ENCODE measurements around the gene MBNL1.

Gene MBNL1

DNA sequence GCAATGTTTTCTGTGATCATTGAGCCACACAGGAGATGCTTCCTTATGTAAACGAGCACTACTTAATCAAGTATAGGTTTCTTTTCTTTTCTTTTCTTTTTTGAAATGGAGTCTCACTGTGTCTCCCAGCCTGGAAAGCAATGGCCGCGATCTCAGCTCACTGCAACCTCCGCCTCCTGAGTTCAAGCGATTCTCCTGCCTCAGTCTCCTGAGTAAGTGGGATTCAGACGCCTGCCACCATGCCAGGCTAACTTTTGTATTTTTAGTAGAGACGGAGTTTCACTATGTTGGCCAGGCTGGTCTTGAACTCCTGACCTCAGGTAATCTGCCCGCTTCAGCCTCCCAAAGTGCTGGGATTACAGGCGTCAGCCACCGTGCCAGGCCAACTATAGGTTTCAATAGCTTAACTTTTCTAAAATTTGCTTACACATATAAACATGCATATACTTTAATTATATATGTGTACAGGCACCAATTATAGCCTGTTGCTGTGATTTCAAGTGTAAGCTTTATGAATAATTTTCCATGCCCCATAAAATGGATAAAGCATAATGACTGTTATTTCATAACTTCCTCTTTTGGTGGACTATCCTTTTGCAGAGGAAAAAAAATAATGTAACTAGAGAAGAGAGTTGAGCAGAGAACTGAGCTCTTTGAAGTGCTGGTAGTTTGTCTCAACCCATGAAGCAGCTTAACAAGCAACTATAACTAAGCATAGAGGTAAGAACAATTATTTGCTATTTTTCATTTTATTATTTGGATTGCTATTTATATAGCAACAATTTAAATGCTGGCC is 24.8 kb upstream of the MBNL1 start:
- WGBS, 2 donors (ENCODE audit: extremely low coverage in 2 of 2, insufficient read length in 2 of 2, insufficient replicate concordance in 1 of 2), result no CpG with 5 or more reads among the region's 10 CpGs

DNA sequence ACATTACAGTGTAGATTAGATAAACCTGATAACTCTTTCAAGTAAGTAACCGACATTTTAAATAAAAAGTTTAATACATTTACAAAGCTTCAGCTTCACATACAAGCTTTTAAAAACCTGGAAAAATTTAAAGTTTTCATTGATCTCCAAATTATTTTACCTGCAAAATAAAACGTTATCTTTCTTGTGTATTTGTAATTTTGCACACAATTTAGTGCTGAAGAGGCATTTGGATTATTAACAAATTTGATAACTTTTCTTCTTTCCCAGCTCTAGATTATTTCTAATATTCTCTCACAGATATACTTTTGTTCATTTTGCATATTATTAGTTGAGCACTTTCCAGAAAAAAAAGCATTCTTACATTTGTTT is 24.2 kb upstream of the MBNL1 start:
- H2BK12ac ChIP-seq (ENCODE audit: low read length), result no peak overlapping the region
- H3K4ac ChIP-seq (ENCODE audit: low read length), result no peak overlapping the region
- H2AK5ac ChIP-seq (ENCODE audit: low read depth, low read length), result no peak overlapping the region
- H2BK15ac ChIP-seq (ENCODE audit: low read length), result no peak overlapping the region
- no CpG with 5 or more reads among the region's 2 CpGs for WGBS, 2 donors (ENCODE audit: extremely low coverage in 2 of 2, insufficient read length in 2 of 2, insufficient replicate concordance in 1 of 2)
- no peak overlapping the region for H3K14ac ChIP-seq (ENCODE audit: low read length)
- no peaks in the 10 kb centered on the region for H3K4me1 ChIP-seq (ENCODE audit: control insufficient read depth in 2 of 2, insufficient read depth in 1 of 2, low read depth in 1 of 2, low read length in 2 of 2)
- no peak overlapping the region for H3K23ac ChIP-seq (ENCODE audit: low read depth, low read length, poor library complexity)
- no peaks in the 10 kb centered on the region for H3K9me3 ChIP-seq (replicated peaks in 1 of 2; ENCODE audit: control insufficient read depth in 2 of 2, insufficient read depth in 1 of 2, low read depth in 1 of 2, low read length in 2 of 2)
- H2AFZ ChIP-seq (ENCODE audit: low read length), result no peak overlapping the region
- H3K36me3 ChIP-seq (replicated peaks in 1 of 2; ENCODE audit: control insufficient read depth in 2 of 2, insufficient read depth in 2 of 2, low read length in 2 of 2), result no peaks in the 10 kb centered on the region
- H3K9ac ChIP-seq (ENCODE audit: low read depth, low read length, poor library complexity), result no peak overlapping the region
- H3K27me3 ChIP-seq (ENCODE audit: control insufficient read depth in 3 of 3, insufficient read depth in 3 of 3, low read depth in 1 of 3, low read length in 3 of 3), result no peaks in the 10 kb centered on the region
- no peak overlapping the region for H4K8ac ChIP-seq (ENCODE audit: low read depth, low read length)
- no peak overlapping the region for H2BK5ac ChIP-seq (ENCODE audit: low read length)
- no peak overlapping the region for H3K27ac ChIP-seq (replicated peaks; ENCODE audit: low read length)
- H3K4me2 ChIP-seq (ENCODE audit: insufficient read depth, low read length, poor library complexity, severe bottlenecking), result no peak overlapping the region
- no peaks in the 10 kb centered on the region for H3K79me1 ChIP-seq (ENCODE audit: low read depth, low read length)
- H4K91ac ChIP-seq (ENCODE audit: low read depth, low read length, poor library complexity), result no peak overlapping the region
- H3K4me3 ChIP-seq (ENCODE audit: low read length in 2 of 2), result no peak overlapping the region
- H2BK120ac ChIP-seq (ENCODE audit: low read depth, low read length), result no peak overlapping the region
- H3K18ac ChIP-seq (ENCODE audit: low read length), result no peak overlapping the region
- DNase-seq (ENCODE audit: low spot score), result no peak

More for the DNA sequence above, 24.8 kb upstream of the MBNL1 start:
- no peak overlapping the region for H2BK120ac ChIP-seq (ENCODE audit: low read depth, low read length)
- H3K4ac ChIP-seq (ENCODE audit: low read length), result no peak overlapping the region
- H2BK12ac ChIP-seq (ENCODE audit: low read length), result no peak overlapping the region
- no peak overlapping the region for H4K8ac ChIP-seq (ENCODE audit: low read depth, low read length)
- no peak overlapping the region for H3K23ac ChIP-seq (ENCODE audit: low read depth, low read length, poor library complexity)
- H3K4me1 ChIP-seq (ENCODE audit: control insufficient read depth in 2 of 2, insufficient read depth in 1 of 2, low read depth in 1 of 2, low read length in 2 of 2), result no peaks in the 10 kb centered on the region
- H3K18ac ChIP-seq (ENCODE audit: low read length), result no peak overlapping the region
- no peak overlapping the region for H3K27ac ChIP-seq (replicated peaks; ENCODE audit: low read length)
- H3K14ac ChIP-seq (ENCODE audit: low read length), result no peak overlapping the region
- no peak overlapping the region for H2BK5ac ChIP-seq (ENCODE audit: low read length)
- H2AFZ ChIP-seq (ENCODE audit: low read length), result no peak overlapping the region
- no peak overlapping the region for H4K91ac ChIP-seq (ENCODE audit: low read depth, low read length, poor library complexity)
- no peaks in the 10 kb centered on the region for H3K27me3 ChIP-seq (ENCODE audit: control insufficient read depth in 3 of 3, insufficient read depth in 3 of 3, low read depth in 1 of 3, low read length in 3 of 3)
- H2AK5ac ChIP-seq (ENCODE audit: low read depth, low read length), result no peak overlapping the region
- no peak overlapping the region for H3K4me3 ChIP-seq (ENCODE audit: low read length in 2 of 2)
- no peak overlapping the region for H3K9ac ChIP-seq (ENCODE audit: low read depth, low read length, poor library complexity)
- H3K79me1 ChIP-seq (ENCODE audit: low read depth, low read length), result no peaks in the 10 kb centered on the region
- H3K4me2 ChIP-seq (ENCODE audit: insufficient read depth, low read length, poor library complexity, severe bottlenecking), result no peak overlapping the region
- H3K36me3 ChIP-seq (replicated peaks in 1 of 2; ENCODE audit: control insufficient read depth in 2 of 2, insufficient read depth in 2 of 2, low read length in 2 of 2), result no peaks in the 10 kb centered on the region
- DNase-seq (ENCODE audit: low spot score), result no peak
- no peak overlapping the region for H2BK15ac ChIP-seq (ENCODE audit: low read length)
- no peaks in the 10 kb centered on the region for H3K9me3 ChIP-seq (replicated peaks in 1 of 2; ENCODE audit: control insufficient read depth in 2 of 2, insufficient read depth in 1 of 2, low read depth in 1 of 2, low read length in 2 of 2)

DNA sequence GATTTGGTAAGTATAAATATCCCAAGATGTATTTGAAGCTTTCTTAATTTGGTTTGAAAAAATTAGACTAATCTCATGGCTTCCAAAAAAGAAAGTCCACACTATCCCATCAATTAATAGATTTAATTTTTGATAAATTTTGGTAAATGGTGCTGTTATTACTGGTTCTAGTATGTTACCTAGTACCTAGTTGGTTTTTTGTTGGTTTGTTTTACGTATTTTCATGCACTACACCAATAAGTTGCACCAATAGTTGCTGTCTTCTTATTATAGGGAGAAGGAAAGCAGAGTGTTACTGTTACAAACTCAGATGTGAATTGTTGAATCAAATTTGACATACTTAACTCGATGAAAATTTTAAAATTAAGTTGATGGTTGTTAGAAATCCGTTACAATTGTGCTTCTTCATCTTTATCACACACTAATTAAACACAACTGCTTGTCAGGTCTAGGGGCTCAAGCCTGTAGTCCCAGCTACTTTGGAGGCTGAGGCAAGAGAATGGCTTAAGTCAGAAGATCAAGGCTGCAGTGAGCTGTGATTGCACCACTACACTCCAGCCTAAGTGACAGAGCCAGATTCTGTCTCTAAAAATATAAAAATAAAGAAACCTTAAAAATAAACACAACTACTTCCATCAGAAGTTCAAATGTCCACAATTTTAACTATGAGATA is 23.1 kb upstream of the MBNL1 start:
- H3K18ac ChIP-seq (ENCODE audit: low read length), result no peak overlapping the region
- no peaks in the 10 kb centered on the region for H3K27me3 ChIP-seq (ENCODE audit: control insufficient read depth in 3 of 3, insufficient read depth in 3 of 3, low read depth in 1 of 3, low read length in 3 of 3)
- WGBS, 2 donors (ENCODE audit: extremely low coverage in 2 of 2, insufficient read length in 2 of 2, insufficient replicate concordance in 1 of 2), result no CpG with 5 or more reads among the region's 3 CpGs
- H3K79me1 ChIP-seq (ENCODE audit: low read depth, low read length), result no peaks in the 10 kb centered on the region
- no peak overlapping the region for H3K4me3 ChIP-seq (ENCODE audit: low read length in 2 of 2)
- no peak overlapping the region for H4K8ac ChIP-seq (ENCODE audit: low read depth, low read length)
- H2BK120ac ChIP-seq (ENCODE audit: low read depth, low read length), result no peak overlapping the region
- no peak overlapping the region for H2BK5ac ChIP-seq (ENCODE audit: low read length)
- H3K4ac ChIP-seq (ENCODE audit: low read length), result no peak overlapping the region
- H3K9me3 ChIP-seq (replicated peaks in 1 of 2; ENCODE audit: control insufficient read depth in 2 of 2, insufficient read depth in 1 of 2, low read depth in 1 of 2, low read length in 2 of 2), result no peaks in the 10 kb centered on the region
- H3K36me3 ChIP-seq (replicated peaks in 1 of 2; ENCODE audit: control insufficient read depth in 2 of 2, insufficient read depth in 2 of 2, low read length in 2 of 2), result no peaks in the 10 kb centered on the region
- H3K9ac ChIP-seq (ENCODE audit: low read depth, low read length, poor library complexity), result no peak overlapping the region
- no peak overlapping the region for H3K4me2 ChIP-seq (ENCODE audit: insufficient read depth, low read length, poor library complexity, severe bottlenecking)
- H4K91ac ChIP-seq (ENCODE audit: low read depth, low read length, poor library complexity), result no peak overlapping the region
- no peak overlapping the region for H2AFZ ChIP-seq (ENCODE audit: low read length)
- H3K27ac ChIP-seq (replicated peaks; ENCODE audit: low read length), result no peak overlapping the region
- no peak overlapping the region for H3K14ac ChIP-seq (ENCODE audit: low read length)
- no peak overlapping the region for H3K23ac ChIP-seq (ENCODE audit: low read depth, low read length, poor library complexity)
- no peak for DNase-seq (ENCODE audit: low spot score)
- no peak overlapping the region for H2BK15ac ChIP-seq (ENCODE audit: low read length)
- no peak overlapping the region for H2BK12ac ChIP-seq (ENCODE audit: low read length)
- no peaks in the 10 kb centered on the region for H3K4me1 ChIP-seq (ENCODE audit: control insufficient read depth in 2 of 2, insufficient read depth in 1 of 2, low read depth in 1 of 2, low read length in 2 of 2)
- no peak overlapping the region for H2AK5ac ChIP-seq (ENCODE audit: low read depth, low read length)

DNA sequence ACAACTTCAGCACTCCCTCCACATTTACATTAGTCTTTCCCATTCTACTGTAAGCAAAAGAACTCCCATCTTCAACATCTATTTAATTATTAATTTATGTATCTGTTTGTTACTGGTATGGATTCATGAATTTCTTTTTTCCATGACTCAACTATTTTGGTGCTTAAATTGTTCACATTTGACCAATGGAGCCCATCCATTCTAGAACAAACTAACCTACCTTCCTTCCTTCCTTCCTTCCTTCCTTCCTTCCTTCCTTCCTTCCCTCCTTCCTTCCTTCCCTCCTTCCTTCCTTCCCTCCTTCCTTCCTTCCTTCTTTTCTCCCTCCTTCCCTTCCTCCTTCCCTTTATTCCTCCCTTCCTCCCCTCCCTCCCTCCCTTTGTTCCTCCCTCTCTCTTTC is 16.8 kb upstream of the MBNL1 start:
- Histone ChIP-seq H4K91ac (ENCODE audit: low read depth, low read length, poor library complexity) (no peak overlapping the region), H4K8ac (ENCODE audit: low read depth, low read length) (no peak overlapping the region), H2BK120ac (ENCODE audit: low read depth, low read length) (no peak overlapping the region), H3K14ac (ENCODE audit: low read length) (no peak overlapping the region), H3K4ac (ENCODE audit: low read length) (no peak overlapping the region), H3K23ac (ENCODE audit: low read depth, low read length, poor library complexity) (no peak overlapping the region), H3K79me1 (ENCODE audit: low read depth, low read length) (no peaks in the 10 kb centered on the region), H3K4me2 (ENCODE audit: insufficient read depth, low read length, poor library complexity, severe bottlenecking) (no peak overlapping the region), H3K36me3 (replicated peaks in 1 of 2; ENCODE audit: control insufficient read depth in 2 of 2, insufficient read depth in 2 of 2, low read length in 2 of 2) (no peaks in the 10 kb centered on the region), H3K9me3 (replicated peaks in 1 of 2; ENCODE audit: control insufficient read depth in 2 of 2, insufficient read depth in 1 of 2, low read depth in 1 of 2, low read length in 2 of 2) (no peaks in the 10 kb centered on the region), H3K4me1 (ENCODE audit: control insufficient read depth in 2 of 2, insufficient read depth in 1 of 2, low read depth in 1 of 2, low read length in 2 of 2) (no peaks in the 10 kb centered on the region), H3K9ac (ENCODE audit: low read depth, low read length, poor library complexity) (no peak overlapping the region), H3K4me3 (ENCODE audit: low read length in 2 of 2) (no peak overlapping the region), H3K27ac (replicated peaks; ENCODE audit: low read length) (no peak overlapping the region), H2BK15ac (ENCODE audit: low read length) (no peak overlapping the region), H2AK5ac (ENCODE audit: low read depth, low read length) (no peak overlapping the region), H3K18ac (ENCODE audit: low read length) (no peak overlapping the region), H2AFZ (ENCODE audit: low read length) (no peak overlapping the region), H3K27me3 (ENCODE audit: control insufficient read depth in 3 of 3, insufficient read depth in 3 of 3, low read depth in 1 of 3, low read length in 3 of 3) (no peaks in the 10 kb centered on the region), H2BK5ac (ENCODE audit: low read length) (no peak overlapping the region), H2BK12ac (ENCODE audit: low read length) (no peak overlapping the region)
- DNase-seq (ENCODE audit: low spot score), result no peak

All from neuronal stem cell (in vitro differentiated cells).